NCI-H345 treated with DMSO at 0.1 percent for 48 hours (cell line): Measurements from ENCODE around the gene SVIL.
"Not testable (repeated sequence)": the region's sequence is repeated elsewhere in the genome, so short reads cannot be mapped to it uniquely, and the experiment has no call there.

Experiments used
- DNase-seq: peaks from one replicate; lab custom pipeline; 2025; ENCODE audit not compliant: unreplicated experiment; lab: John Stamatoyannopoulos, UW

Gene SVIL

DNA sequence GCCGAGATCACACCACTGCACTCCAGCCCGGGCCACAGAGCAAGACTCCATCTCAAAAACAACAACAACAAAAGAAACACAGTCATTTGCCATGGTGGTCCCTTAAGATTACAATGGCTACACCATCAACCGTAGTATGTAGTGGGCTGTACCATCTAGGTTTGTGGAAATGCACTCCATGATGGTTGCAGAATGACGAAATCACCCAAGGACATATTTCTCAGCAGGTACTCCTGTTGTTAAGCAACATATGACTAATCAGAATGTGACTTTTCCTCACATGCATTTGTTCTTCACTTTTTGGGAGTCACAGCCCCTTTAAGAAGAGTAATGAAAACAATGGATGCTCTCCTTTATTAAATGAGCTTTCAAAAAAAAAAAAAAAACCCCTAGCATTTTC is 11.0 kb downstream of the SVIL start:
- no peak for DNase-seq

- no peak for DNase-seq
Observed at GRCh38 chr10:29622382-29622922, 12.3 kb downstream of the SVIL start.

DNA sequence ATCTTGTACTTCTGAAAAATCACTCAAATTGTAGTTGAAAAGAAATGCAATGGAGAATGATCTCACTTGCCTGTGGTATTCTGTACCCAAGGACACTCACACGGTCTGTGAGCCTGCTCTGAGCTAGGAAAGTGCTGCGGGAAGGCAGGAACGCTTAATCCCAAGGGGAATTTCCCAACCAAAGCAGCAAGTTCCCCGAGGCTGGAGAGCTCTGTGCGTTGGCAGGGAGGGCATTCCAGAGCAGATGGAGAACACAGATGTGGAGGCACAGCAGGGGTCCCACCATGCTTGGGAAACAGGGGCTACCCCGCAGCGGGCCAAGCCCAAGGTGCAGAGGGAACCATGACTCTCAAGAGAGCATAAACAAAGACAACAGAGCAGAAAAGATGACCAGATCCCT is 13.6 kb downstream of the SVIL start:
- DNase-seq = no peak

- DNase-seq = no peak
Observed at GRCh38 chr10:29620112-29620690, 14.6 kb downstream of the SVIL start.

- no peak for DNase-seq
Observed at GRCh38 chr10:29619241-29619669, 15.5 kb downstream of the SVIL start.

DNA sequence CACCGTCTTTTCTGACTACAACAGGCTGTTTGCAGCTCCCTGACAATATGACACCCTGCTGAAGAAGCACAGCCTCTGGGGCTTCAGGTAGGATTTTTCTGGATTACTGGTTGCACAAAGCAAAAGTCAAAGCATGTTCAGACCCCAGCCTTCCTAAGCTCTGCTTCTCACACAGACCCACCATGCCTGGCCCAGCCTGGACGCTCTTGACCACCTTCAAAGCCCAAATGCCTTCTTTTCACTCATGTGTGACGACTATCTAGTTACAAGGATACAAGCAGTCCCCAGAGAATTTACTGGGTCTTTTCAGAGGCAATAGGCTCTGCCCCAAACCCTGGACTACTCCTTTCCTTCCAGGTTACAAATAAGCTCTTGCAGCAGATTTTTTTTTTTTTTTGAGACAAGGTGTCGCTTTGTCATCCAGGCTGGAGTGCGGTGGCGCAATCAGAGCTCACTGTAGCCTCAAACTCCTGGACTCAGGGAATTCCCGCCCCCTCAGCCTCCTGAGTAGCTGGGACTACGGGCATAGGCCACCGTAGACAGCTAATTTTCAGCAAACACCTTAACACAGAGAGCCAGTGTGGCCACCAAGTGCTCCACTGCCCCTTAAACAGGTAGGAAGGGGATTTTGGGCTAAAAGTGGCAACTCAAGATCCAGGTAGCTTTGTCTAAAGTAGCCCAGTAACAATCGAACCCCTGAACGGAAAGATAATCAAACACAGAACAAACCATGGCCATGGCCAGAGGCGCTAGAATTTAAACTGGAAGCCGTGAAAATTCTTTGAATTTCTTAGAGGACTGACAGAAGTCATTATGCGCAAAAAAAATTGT is 16.2 kb downstream of the SVIL start:
- DNase-seq = no peak

DNA sequence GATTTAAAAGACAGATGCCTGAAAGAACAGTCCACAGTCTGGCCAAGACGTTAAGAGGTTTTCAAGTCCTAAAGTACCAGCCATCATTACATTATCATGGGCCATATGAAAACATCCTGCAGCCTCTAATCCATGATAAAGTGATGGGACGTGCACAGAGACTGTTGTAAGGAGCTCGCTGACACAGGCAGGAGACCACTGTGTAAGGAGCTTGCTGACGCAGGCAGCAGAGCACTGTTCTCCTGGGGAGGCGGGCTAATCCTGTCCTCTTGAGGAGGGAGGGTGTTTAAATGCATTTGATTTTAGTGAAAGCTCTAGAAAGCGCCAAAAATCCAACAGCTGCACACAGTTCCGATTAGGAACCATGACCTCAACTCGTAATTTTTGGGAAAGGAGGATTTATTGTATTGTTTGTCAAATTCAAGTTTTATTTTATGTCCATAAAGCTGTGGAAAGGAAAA is 16.9 kb downstream of the SVIL start:
- DNase-seq = no peak

- DNase-seq = no peak
Observed at GRCh38 chr10:29616542-29616941, 18.2 kb downstream of the SVIL start.

DNA sequence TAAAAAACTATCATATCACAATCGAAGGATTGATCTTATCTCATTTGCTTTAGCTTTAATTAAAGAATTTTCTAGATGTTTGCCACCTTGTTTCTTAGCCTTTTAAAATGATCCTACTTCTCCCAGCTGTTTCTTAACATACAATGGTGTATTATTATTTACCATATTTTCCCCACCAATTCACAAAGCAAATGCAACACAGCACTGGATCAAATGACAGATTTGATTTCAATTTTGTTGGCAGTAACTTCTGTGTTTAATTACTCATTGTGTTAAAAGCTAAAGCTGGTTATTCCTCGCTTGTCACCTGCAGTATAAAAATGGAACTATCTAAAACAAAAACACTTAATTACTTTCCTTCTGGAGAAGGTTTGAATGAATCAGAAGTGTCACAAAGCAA is 19.6 kb downstream of the SVIL start:
- no peak for DNase-seq

DNA sequence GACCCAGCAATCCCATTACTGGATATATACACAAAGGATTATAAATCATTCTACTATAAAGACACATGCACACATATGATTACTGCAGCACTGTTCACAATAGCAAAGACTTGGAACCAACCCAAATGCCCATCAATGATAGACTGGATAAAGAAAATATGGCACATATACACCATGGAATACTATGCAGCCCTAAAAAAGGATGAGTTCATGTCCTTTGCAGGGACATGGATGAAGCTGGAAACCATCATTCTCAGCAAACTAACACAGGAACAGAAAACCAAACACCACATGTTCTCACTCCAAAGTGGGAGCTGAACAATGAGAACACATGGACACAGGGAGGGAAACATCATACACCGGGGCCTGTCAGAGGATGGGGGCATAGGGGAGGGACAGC is 20.5 kb downstream of the SVIL start:
- not testable (repeated sequence) for DNase-seq

DNA sequence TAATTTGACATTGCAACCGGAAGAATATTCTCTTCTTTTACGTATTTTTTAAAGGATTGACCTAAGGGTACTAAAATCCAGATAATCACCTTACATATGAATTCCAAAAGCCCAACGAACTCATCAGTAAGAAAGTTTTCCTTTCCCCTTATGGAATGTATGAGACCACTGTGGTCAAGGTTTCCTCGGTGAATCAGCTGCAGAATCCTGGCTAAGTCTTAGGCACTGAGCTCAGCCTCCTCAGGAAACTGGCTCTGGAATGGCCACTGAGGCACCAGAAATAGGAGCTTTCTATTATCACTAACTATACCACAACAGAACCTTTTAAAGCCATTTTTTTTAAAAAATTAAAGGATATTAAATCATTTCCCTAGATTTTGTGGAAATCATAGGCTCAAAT is 21.0 kb downstream of the SVIL start:
- no peak for DNase-seq

DNA sequence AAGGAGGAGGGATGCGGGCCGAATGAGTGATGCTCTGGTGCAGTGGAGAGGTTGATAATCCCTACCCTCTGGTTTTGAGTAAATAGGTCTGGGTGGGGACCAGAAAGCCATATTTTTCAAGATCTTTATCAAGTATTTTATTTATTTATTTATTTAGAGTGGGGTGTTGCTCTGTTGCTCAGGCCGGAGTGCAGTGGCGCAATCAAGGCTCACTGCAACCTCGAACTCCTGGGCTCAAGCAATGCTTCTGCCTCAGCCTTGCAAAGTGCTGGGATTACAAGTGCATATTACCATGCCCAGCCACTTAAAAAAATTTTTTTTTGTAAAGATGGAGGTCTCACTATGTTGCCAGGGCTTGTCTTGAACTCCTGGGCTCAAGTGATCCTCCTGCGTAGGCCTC is 21.6 kb downstream of the SVIL start:
- no peak for DNase-seq

GRCh38 chr10:29612657-29613056 is 22.1 kb downstream of the SVIL start:
- no peak for DNase-seq

DNA sequence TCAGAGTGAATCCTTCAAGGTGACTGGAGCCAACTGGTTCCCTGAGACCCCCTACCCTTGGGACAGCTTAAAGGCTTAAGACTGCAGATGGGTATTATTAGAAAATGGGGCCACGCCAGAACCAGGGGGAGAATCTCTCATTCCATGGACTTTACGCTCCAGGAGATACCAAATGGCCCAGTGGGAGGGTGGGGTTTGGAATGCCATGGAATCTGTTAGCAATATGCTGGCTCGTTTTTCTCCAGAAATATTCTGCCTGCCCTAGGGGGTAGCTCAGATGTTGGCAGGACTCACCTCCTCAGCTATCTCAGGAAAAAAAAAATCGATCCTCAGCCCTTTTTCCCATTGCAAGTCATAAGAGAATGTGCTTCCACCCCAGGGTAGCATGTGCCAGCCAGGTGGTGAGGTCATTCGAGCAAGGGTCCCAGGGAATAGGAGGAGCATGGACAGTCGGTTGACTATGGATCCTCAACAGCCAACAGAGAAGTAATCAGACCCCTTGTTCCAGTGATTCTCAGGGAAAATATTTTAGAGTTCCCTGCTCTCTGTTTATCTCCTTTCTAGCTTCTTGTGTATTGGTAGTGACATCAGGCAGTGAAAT is 22.9 kb downstream of the SVIL start:
- no peak for DNase-seq

DNA sequence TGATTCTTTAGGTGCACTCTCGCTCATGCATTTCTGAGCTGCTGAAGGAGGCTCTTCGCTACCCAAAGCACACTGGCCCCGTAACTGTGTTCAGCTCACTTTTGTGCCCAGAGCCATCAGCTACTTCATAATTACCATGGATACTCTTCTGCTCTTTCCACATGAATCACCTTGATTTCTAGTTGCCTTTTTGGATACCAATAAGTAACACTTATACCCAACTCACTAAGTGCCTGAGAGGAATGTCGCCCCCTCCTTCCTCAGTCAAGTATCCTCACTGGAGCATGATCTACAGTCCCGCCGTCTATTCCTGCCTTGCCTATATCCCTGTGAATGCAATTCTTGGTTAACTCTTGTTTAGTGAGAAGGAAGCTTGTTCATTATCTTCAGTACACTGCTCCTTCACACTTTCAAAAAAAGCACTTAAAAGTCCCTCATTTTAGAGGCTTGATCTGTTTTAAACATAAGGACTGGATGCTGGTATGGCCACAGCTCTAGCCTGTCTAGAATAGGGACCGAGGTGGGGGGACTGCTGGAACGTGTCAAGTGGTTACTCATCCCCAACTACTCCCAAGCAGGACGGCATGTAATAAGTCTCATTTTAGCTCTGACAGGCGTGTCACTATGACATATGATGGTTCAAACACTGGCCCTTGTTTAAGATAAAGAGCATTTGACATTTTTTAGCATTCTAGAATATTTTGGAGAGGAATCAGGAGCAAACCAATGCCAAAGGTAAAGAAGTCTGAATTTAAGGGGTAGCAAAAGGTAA is 23.7 kb downstream of the SVIL start:
- no peak for DNase-seq

GRCh38 chr10:29610331-29610730 is 24.4 kb downstream of the SVIL start:
- DNase-seq = not testable (repeated sequence)

- no peak for DNase-seq
Observed at GRCh38 chr10:29609696-29610095, 25.1 kb downstream of the SVIL start.

DNA sequence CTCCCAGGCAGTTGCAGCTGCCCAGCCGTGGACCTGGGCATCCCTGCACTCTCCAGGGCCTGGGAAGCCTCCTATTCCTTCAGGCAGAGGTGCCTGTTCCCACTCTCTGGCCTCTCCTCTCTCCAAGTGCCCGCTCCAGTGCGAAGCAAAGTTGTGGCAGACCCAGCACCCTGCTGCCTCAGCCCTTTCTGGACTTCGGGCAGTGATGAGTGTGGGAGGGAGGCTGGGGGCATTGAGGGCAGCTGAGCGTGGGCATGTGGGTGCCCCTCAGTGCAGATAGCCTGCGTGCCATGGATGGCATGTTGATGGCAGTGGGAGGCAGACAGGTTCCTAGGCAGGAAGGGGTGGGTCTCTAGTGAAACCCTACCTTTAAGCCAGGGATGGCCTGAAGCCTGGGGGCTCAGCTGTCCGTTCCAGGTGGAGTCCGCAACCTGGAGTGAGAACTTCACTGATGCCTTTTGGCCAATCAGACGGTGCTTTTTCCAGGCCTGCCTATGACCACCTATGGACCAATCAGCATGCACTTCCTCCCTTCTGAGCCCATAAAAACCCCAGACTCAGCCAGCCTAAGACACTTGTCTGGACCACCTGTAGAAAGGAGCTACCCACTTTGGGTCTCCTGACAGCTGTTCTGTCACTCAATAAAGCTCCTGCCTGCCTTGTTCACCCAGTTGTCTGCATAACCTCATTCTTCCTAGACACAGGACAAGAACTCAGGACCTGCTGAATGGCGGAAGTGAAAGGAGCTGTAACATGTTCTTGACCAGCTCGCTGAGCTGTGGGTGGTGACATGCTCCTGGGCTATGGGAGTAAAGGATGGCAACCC is 26.1 kb downstream of the SVIL start:
- DNase-seq = no peak

- DNase-seq = no peak
Observed at GRCh38 chr10:29608062-29608461, 26.7 kb downstream of the SVIL start.

DNA sequence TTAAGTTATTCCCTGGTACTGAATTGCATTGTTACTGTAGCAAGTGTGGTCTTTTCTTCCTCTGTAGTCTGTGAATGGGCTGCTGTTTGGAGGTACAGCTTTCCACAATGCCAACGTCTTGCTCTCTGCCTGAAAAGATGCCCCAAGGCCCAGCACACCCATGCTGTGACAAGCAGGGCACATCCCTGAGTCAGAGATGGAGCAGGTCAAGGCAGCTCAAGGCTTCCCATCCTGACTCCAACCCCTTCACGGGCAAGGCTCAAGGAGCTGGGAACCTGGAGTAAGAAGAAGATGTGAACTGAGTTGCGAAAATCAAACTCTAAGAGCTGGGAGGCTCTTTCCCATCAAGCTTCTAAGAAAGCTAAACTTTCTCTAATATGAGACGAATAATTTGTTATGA is 27.2 kb downstream of the SVIL start:
- DNase-seq = no peak
